KOPT-K1 (cell line): Measurements from ENCODE around the gene KCND3.

ENCODE experiments used
- H3K27ac ChIP-seq: fragments of 200-600 bp; sonication (generic); 2 replicates; pipeline ENCODE4 v1.5.1; 2016; ENCODE audit warnings: antibody characterized with exemption, mild to moderate bottlenecking, low read depth, low read length; ENCODE audit not compliant: poor library complexity, severe bottlenecking
- H3K36me3 ChIP-seq: fragments of 200-600 bp; sonication (generic); 2 replicates; pipeline ENCODE4 v1.5.1; 2017; ENCODE audit warnings: antibody characterized with exemption, mild to moderate bottlenecking, low read length, moderate library complexity; ENCODE audit not compliant: insufficient read depth
- H3K9me3 ChIP-seq: fragments of 200-600 bp; sonication (generic); 2 replicates; pipeline ENCODE4 v1.5.1; 2017; ENCODE audit warnings: antibody characterized with exemption, low read length, mild to moderate bottlenecking; ENCODE audit not compliant: insufficient read depth, poor library complexity, severe bottlenecking

The KCND3 gene

DNA sequence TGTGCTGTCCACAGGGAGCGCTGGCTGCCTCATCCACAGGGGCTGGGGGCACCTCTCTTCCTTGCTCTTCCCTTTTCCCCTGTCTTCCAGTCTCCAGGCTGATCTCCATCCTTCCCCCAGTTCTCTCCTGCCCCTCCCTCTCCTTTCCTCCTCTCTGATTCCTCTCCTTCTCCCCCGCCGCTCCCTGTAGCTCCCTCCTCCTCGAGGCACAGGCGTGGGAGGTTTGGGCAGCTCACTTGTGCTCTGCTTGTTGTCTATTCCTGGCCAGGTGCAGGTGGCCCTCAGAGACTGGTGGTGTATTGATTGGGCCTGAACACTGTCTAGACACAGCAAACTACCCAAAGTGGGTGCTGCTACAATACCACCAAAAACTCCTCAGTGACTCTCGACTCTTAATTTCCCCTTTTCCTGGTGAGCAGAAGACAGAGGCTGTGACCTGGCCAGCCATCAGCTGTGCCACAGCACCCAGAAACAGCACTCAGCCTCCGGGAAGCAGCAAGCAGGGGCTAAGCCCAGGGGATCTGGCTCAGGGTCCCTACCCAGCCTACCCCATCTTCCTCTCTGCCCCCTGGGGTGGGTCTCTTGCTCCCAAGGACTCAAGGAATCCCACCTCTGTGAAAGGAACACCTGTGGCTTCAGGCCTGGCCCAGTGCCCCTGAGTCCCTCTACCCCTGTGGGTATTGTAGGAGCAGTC lies 140.5 kb downstream of the KCND3 start:
- H3K27ac ChIP-seq: no peak overlapping the region
- no peaks in the 10 kb centered on the region for H3K36me3 ChIP-seq
- H3K9me3 ChIP-seq: no peaks in the 10 kb centered on the region

DNA sequence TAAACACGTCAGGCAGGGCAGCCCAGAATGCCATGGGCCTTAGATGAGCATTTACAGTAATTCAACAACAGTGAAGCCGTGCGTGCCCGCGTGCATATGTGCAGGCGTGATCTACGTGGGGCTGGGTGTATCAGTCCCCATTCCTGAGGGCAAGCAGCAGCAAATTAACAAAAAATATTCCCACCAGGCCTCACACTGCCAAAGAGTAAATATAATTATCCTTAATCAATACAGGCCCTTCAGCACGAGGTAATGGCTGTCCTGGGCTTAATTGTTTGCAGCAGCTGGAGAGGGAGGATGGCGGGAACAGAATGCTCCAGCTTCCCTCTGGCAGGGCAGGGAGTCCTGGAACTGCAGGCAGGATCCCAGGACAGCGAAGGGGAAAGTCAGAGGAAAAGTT lies 142.0 kb downstream of the KCND3 start:
- no peaks in the 10 kb centered on the region for H3K36me3 ChIP-seq
- H3K9me3 ChIP-seq: no peaks in the 10 kb centered on the region
- no peak overlapping the region for H3K27ac ChIP-seq

DNA sequence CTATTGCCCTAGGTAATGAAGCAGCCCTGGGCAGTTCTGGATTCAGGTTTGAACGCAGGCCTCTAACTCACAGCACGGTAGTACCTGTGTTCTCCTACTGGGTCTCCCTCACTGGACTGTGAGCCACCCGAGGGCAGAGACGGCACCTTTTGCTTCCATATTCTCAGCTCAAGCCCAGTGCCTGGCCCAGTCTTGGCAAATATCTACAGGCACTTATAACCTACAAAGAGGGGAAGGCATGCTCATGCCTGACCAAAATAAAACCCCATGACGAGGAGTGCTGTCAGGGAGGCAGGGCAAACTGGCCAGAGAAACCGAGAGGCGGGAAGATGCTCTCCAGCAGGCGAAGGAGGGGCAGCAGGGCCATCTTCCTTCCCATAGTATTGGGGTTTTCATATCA lies 142.6 kb downstream of the KCND3 start:
- no peaks in the 10 kb centered on the region for H3K36me3 ChIP-seq
- no peaks in the 10 kb centered on the region for H3K9me3 ChIP-seq
- H3K27ac ChIP-seq: no peak overlapping the region

DNA sequence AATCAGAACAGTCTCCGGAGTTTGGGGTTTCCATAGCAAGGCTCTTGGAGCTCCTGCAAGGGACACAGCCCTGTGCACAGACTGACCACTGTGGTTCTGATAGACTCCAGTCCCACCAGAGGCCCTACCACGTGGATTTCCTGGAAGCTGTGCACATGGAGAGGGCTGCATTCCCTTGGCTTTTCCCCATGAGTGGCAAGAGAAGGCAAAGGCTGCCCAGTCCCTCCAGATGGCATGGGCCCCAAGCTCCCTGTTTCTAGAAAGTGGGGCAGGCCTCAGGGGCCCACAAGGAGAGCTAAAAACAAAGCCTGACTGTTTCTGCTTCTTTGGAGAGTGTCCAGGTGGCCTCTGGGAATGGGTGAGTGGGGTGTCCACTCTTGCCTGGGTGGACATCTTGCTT lies 146.3 kb downstream of the KCND3 start:
- Histone ChIP-seq H3K9me3 (no peaks in the 10 kb centered on the region), H3K27ac (no peak overlapping the region), H3K36me3 (no peaks in the 10 kb centered on the region)

DNA sequence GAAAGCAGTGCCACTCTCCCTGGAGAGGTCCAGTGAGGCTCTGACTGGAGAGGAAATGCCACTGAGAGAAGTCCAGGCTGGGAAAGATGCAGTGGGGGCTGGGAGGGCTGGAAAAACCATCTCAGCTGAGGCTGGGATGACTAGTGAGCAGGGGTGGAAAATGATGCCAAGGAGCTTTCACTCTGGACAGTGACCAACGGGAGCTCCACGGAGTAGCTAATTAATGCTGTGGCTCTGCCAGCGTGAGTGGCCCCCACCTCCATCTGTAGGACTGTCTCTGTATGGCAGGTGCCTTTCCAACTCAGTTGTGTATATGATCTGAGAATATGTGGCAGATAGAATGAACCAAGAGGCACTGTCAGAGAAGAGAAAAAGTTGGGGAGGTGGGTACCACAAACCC lies 147.1 kb downstream of the KCND3 start:
- Histone ChIP-seq H3K9me3 (no peaks in the 10 kb centered on the region), H3K36me3 (no peaks in the 10 kb centered on the region), H3K27ac (no peak overlapping the region)

DNA sequence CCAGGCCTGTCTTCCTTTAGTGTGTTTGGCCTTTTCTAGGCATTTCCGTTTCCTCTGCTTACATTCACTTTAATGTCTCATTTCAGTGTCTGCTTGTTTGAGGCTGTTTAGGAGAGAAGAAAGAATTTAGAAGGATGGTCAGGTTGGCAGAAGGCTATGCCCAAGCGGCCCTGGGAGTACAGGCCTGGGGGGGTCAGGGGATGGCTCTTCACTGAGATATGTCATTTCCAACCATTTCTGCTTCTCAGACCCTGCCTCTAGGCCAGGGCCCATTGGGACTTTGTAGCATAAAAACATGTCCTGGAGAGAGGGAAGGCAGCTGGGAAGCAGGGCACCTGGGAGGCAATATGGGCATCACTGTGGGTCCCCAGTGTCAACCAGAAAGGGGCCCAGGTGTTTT lies 147.7 kb downstream of the KCND3 start:
- no peaks in the 10 kb centered on the region for H3K9me3 ChIP-seq

DNA sequence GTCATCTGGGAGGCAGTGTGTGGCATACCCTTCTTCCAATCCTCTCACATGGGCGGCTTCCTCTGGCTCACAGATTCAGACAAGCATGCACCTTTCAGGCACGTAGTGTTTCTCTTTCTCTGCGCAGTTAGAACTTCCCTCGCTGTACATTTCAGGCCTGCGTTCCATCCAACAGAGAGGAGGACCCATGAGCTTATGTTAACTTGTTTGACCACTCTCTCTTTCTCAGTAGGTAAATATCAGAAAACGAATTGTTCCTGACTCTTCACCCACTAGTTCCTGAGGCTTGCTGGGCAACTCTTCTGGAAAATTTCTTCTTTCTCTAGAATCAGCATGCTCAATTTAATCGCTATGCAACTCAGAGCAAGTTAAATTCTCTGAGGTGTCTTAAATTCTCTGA lies 148.3 kb downstream of the KCND3 start:
- H3K9me3 ChIP-seq: no peaks in the 10 kb centered on the region
- no peak overlapping the region for H3K27ac ChIP-seq
- H3K36me3 ChIP-seq: no peaks in the 10 kb centered on the region

More for the DNA sequence above, 147.7 kb downstream of the KCND3 start:
- Histone ChIP-seq H3K36me3 (no peaks in the 10 kb centered on the region), H3K27ac (no peak overlapping the region)

DNA sequence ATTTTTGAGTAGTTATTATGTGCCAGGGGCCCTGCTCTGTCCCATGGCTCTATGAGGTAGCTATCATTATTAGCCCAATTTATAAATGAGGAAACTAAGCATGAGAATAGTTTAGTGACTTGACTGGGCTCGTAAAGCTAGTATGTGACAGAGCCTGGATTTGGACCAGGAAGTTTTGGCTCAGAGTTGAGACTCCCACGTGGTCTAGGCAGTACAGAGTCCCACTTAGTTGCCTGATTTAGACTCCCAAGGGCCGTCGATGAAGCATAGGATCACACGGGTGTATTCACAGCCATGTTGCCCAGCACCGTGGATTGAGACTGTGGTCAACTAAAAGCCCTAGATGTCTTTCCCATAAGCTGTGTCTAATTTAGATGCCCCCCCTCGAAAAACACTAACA lies 152.1 kb downstream of the KCND3 start:
- H3K9me3 ChIP-seq: no peaks in the 10 kb centered on the region
- no peak overlapping the region for H3K27ac ChIP-seq
- no peaks in the 10 kb centered on the region for H3K36me3 ChIP-seq

DNA sequence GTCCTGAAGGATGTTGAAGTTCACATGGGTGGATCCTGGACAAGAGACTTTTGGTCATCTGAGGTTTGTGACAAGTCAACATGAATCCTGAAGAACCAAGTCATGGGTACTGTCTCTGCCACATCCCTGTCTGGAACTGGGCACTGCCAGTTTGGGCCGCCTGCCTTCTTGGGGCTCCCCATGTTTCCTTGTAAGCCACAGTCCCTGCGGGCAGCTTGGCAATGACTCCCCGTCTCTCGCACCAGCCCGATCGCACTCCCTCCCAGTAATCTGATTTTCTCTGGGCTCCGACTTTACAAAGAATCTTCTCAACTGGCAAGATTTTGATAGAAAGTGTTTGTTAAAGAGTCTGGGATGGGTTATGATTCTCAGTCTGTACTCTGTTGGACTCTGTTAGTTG lies 153.4 kb downstream of the KCND3 start:
- H3K36me3 ChIP-seq: no peaks in the 10 kb centered on the region
- no peak overlapping the region for H3K27ac ChIP-seq
- no peaks in the 10 kb centered on the region for H3K9me3 ChIP-seq

DNA sequence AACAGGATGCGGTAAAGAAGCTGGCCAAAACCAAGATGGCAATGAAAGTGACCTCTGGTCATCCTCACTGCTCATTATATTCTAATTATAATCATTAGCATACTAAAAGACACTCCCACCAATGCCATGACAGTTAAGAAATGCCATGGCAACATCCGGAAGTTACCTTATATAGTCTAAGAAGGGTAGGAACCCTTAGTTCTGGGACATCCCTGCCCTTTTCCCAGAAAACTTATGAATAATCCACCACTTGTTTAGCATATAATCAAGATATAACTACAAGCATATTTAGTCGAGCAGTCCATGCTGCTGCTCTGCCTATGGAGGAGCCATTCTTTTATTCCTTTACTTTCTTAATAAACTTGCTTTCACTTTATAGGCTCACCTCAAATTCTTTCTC lies 154.0 kb downstream of the KCND3 start:
- H3K36me3 ChIP-seq: no peaks in the 10 kb centered on the region
- H3K27ac ChIP-seq: no peak overlapping the region
- no peaks in the 10 kb centered on the region for H3K9me3 ChIP-seq

DNA sequence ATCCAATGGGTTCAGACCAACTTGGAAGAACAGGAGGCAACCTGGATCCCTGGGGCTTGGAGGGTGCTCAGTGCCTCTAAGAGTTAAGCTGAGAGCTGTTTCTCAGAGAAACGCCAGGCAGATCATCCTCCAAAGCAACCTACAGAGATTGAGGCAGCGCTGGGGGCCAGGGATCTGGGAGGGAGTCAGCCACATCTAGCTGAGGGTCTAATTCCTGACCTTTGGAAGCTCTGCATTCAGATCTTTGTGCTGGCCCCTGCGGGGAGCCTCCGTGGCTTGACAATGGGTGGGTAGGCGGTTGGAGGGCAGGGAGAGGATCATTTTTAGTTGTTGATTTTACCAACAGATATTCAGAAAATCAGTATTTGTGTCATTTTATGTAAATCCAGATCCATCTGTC lies 154.5 kb downstream of the KCND3 start:
- no peak overlapping the region for H3K27ac ChIP-seq
- no peaks in the 10 kb centered on the region for H3K36me3 ChIP-seq
- no peaks in the 10 kb centered on the region for H3K9me3 ChIP-seq

DNA sequence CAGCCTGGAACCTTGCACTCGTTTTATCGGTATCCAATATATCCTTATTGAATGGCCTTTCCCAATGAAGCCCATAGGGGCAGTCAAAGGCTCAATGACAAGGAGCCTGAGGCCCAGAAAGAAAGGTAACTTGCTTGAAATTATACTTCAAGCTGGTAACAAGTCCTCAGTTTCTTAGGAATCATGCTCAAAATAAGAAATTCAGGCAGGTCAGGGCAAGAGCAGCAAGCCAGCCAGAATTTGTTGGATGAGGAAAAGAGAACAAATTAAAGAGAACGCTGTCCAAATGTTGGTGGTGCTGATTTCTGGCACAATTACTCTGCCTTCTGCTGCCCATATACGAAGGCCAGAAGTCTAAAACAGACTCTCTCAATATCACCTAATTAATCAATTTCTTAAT lies 156.1 kb downstream of the KCND3 start:
- H3K36me3 ChIP-seq: no peaks in the 10 kb centered on the region
- no peak overlapping the region for H3K27ac ChIP-seq
- H3K9me3 ChIP-seq: no peaks in the 10 kb centered on the region

DNA sequence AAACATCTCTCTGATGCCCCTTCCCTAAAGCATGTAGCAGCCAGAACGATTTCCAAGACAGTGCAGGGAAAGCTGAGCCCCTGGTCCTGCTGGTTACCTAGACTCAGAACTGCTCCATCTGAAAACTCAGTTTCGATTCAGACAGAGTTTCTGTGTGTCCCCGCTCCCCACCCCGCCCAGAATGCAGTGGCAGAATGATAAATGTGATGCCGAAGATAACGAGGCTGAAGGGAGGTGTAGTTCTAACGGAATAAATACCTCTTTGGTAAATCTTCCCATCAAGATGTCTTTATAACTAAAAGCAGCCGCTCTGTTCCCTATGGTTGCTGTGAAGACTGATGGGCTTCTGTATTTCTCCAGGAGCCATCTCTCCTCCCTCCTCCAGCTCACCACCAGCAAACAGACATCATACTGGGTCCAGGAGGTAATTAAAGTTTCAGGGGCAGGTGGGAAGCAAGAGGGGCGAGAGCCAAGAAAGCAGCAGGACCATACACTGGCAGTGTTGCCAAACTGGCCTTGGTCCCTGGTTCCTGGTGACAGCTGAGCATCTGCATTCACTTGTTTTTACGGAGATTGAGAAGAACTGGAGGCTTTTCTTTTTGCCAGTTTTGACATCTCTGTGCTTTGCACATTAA lies 156.8 kb downstream of the KCND3 start:
- H3K36me3 ChIP-seq: no peaks in the 10 kb centered on the region
- H3K27ac ChIP-seq: no peak overlapping the region
- no peaks in the 10 kb centered on the region for H3K9me3 ChIP-seq

DNA sequence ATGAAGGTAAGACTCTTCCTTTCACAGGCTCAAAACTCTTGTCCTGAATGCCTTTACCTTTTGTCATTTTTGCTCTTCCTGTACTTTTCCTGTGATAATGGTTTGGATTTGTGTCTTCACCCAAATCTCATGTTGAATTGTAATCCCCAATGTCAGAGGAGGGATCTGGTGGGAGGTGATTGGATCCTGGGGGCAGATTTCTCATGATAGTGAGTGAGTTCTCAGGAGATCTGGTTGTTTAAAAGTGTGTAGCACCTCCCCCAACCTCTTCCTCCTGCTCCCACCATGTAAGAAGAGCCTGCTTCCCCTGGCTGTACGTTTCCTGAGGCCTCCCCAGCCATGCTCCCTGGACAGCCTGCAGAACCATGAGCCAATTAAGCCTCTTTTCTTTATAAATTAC lies 158.3 kb downstream of the KCND3 start:
- H3K27ac ChIP-seq: no peak overlapping the region
- no peaks in the 10 kb centered on the region for H3K36me3 ChIP-seq
- H3K9me3 ChIP-seq: no peaks in the 10 kb centered on the region

DNA sequence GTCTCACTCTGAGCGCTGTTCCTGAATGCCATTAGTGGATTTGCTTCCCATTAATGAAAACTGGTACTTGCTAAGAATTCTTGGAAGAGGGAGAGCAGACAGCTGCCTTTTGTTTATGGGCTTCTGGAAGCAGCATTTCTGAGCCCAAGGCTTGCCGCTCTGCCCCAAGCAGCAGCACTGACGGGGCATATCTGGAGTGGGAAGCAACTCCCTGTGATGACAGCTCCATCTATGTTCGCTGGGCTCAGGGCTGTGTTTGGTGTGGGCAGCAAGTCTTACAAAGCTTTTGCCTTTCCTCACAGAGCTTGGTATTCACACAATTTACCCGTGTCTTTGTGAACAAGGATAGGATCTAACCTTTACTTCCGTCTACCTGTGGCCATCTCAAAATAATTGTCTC lies 161.5 kb downstream of the KCND3 start:
- Histone ChIP-seq H3K36me3 (no peaks in the 10 kb centered on the region), H3K27ac (no peak overlapping the region), H3K9me3 (no peaks in the 10 kb centered on the region)

DNA sequence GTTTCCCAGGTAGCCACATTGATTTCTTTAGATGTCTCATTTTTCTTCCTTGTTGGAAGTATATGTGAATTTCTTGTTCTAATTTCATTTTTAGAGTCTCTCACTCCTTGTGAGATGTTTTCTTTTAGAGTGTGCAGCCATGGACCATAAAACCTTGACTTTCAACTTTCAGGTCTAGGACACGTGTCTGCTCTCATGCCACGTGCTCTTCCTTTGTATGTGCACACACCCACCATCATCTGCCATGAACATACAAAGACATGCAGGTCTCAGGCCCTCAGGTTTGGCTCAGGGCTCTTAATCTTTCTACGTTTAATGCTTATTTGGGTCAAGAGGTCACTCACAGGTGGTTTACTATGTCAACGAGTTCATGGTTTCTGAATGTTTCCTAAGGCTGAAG lies 163.2 kb downstream of the KCND3 start:
- Histone ChIP-seq H3K9me3 (no peaks in the 10 kb centered on the region), H3K36me3 (no peaks in the 10 kb centered on the region), H3K27ac (no peak overlapping the region)
